ENCODE measurements around the gene GPR183. TPM values are rescaled to one million over a fixed set of nuclear protein-coding genes. Genes with fewer than 3 reads are reported as not detected.

GPR183 gene
- total RNA-seq, 1 donor from 2014 or later, result 7.7 TPM

GRCh38 chr13:99312493-99312883, 5.3 kb upstream of the GPR183 start:
- peak; percentile 43 for DNase-seq (ENCODE audit: low spot score)

GRCh38 chr13:99311748-99312492, 4.7 kb upstream of the GPR183 start:
- no peak for DNase-seq (ENCODE audit: low spot score)

GRCh38 chr13:99311137-99311536, 3.9 kb upstream of the GPR183 start:
- no peak for DNase-seq (ENCODE audit: low spot score)

- peak; percentile 65 for DNase-seq (ENCODE audit: low spot score)
These were observed 3.3 kb upstream of the GPR183 start for GRCh38 chr13:99310382-99311031.

- DNase-seq (ENCODE audit: low spot score), result no peak
These were observed 1.4 kb upstream of the GPR183 start for GRCh38 chr13:99308471-99309087.

GRCh38 chr13:99307648-99308339, 595 bp upstream of the GPR183 start:
- no peak for DNase-seq (ENCODE audit: low spot score)

- no peak for DNase-seq (ENCODE audit: low spot score)
These were observed 1.6 kb downstream of the GPR183 start for GRCh38 chr13:99305566-99305965.

- DNase-seq (ENCODE audit: low spot score), result no peak
These were observed 2.0 kb downstream of the GPR183 start for GRCh38 chr13:99305158-99305557.

- no peak for DNase-seq (ENCODE audit: low spot score)
These were observed 2.7 kb downstream of the GPR183 start for GRCh38 chr13:99304541-99304940.

- no peak for DNase-seq (ENCODE audit: low spot score)
These were observed 3.2 kb downstream of the GPR183 start for GRCh38 chr13:99303863-99304521.

- DNase-seq (ENCODE audit: low spot score), result no peak
These were observed 4.3 kb downstream of the GPR183 start for GRCh38 chr13:99302637-99303505.

GRCh38 chr13:99301913-99302636, 5.1 kb downstream of the GPR183 start:
- no peak for DNase-seq (ENCODE audit: low spot score)

- DNase-seq (ENCODE audit: low spot score), result no peak
These were observed 6.0 kb downstream of the GPR183 start for GRCh38 chr13:99301056-99301838.

GRCh38 chr13:99299920-99300341, 7.3 kb downstream of the GPR183 start:
- DNase-seq (ENCODE audit: low spot score), result no peak

GRCh38 chr13:99299256-99299919, 7.8 kb downstream of the GPR183 start:
- no peak for DNase-seq (ENCODE audit: low spot score)

- no peak for DNase-seq (ENCODE audit: low spot score)
These were observed 9.1 kb downstream of the GPR183 start for GRCh38 chr13:99298056-99298455.

- DNase-seq (ENCODE audit: low spot score), result no peak
These were observed 9.9 kb downstream of the GPR183 start for GRCh38 chr13:99297331-99297730.

- no peak for DNase-seq (ENCODE audit: low spot score)
These were observed 10.8 kb downstream of the GPR183 start for GRCh38 chr13:99296398-99296797.

All from umbilical cord (tissue), 2 donors.